GM18873 (cell line): ENCODE data around the gene CABLES2.

Experiments used
- ATAC-seq: cut with Tn5 transposase; IDR thresholded peaks from one replicate; pipeline ENCODE4 v1.9.1; 2021; ENCODE audit warnings: mild to moderate bottlenecking, moderate library complexity, moderate number of reproducible peaks; ENCODE audit not compliant: unreplicated experiment, low FRiP score

Gene CABLES2, protein sequence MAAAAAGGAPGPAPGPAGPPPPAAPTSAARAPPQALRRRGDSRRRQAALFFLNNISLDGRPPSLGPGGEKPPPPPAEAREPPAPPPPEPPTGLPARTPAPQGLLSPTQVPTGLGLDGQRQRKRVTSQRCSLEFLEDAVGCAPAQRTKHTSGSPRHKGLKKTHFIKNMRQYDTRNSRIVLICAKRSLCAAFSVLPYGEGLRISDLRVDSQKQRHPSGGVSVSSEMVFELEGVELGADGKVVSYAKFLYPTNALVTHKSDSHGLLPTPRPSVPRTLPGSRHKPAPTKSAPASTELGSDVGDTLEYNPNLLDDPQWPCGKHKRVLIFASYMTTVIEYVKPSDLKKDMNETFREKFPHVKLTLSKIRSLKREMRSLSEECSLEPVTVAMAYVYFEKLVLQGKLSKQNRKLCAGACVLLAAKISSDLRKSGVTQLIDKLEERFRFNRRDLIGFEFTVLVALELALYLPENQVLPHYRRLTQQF

DNA sequence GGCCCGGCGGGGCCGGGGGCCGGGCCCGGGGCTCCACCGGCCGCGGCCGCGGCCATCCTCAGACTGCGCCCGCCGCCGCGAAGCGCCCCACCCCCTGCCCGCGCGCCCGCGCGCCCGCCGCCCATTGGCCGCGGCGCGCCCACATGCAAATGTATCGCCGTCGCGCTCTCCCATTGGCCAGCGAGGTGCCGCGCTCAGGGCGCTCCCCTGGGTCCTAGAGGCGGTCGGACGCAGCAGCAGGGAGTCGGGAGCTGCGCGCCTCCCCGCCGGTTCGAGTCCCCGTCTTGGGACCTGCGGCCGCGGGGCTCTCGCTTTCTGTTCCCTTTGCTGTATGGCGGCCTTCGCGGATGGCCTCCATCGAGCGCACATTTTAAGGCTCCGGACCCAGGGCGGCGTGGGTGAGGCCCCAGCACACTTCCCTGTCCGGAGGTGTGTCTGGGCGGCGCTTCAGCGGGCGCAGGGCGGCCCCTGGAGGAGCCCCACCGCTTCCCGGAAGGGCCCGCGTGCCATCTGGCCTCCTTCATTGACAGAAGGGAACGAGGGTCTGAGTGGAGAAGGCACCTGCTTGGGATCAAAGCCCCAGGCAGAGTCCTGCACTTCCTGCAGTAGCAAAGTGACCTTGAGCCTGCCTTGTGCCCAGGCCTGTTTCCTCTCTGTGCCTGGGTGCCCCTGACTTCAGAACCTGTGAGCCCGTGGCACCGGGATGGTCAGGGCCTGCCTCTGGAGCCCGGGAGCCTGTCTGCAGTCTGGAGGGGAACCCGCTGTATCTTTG is at the start of gene CABLES2:
CABLES2 (minus strand) TSS at position 65 of the 772 bp plus-strand sequence; CDS start at position 56, 9 bp downstream.
- peak; percentile 64 for ATAC-seq

DNA sequence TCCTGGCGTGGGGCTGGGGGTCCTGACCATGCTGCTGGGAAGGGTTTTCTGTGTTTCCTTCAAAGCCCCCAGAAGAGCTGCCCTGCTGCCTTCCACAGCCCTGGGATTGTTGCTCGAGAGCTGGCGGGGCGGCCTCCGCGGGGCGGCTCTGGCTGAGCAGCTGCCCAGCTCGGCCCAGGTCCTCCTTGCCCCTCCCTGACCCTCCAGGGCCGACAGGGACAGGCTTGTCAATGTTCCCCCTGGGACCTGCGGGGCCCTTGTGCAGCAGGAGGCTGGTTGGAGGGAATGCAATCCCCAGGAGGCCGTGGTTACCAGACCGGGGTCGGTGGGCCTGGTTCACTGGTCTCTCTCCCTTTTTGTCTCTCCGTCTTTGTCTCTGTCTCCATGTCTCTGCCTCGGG is 48.8 kb upstream of the CABLES2 start:
- ATAC-seq, result no peak

DNA sequence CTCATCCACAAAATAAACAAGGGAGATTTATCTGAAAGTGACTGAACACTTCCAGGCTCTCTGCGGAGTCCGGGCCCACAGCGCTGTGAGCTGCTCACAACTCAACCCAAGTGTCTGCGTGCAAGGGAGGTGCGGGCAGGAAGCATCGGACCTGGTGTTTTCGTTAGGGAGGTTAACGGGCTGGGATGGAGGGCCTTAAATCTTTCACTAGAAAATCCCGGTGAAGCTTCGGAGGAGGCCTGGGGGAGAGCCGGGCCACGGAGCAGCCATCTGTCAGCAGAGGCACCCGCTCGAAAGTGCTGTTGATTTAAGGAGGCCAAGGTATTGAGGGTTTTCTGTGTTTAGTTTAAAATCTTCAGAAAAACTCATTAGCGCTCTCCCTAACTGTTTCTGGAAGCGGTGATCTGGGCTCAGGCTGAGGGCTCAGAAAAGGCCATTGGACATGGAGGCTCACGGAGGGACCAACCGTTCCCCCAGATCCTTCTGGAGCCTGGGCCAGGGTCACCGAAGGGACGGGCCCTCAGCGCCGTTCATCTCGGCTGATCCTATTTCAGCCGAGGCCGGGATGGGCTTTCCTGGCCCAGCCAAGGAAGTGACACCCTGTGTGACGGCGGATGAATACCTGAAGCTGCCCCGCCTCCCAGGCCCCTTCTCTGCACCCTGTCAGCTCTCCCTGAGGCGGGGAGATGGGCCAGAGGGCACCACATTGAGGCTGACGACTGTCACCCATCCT is 48.0 kb upstream of the CABLES2 start:
- no peak for ATAC-seq

DNA sequence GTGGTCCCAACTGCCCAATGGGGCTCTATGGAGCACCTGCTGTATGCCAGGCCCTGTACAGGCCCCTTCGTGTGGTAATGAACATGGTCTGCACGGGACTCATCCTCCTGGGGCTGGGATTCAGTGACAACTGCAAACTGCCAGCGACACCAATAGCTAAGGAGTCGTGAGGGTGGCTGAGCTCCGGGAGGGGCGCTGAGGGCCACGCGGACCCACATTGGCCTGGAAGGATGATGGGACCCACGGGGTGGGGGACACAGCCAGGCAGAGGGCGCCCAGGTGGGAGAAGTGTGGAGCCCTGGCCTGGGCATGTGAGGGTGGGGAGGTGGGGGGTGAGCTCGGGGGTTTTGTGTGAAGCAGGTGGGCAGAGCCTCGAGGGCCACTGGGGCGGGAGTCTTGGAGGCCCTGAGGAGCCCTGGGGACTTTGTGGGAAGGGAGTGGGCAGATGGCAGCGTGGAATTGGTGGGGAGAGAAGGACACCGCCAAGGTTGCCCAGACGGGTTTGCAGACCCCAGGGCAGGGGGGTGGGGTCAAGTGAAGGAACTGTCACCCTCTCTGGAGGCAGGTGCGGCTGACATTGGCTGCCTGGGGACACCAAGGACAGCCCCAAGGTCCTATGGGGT is 46.2 kb upstream of the CABLES2 start:
- no peak for ATAC-seq

DNA sequence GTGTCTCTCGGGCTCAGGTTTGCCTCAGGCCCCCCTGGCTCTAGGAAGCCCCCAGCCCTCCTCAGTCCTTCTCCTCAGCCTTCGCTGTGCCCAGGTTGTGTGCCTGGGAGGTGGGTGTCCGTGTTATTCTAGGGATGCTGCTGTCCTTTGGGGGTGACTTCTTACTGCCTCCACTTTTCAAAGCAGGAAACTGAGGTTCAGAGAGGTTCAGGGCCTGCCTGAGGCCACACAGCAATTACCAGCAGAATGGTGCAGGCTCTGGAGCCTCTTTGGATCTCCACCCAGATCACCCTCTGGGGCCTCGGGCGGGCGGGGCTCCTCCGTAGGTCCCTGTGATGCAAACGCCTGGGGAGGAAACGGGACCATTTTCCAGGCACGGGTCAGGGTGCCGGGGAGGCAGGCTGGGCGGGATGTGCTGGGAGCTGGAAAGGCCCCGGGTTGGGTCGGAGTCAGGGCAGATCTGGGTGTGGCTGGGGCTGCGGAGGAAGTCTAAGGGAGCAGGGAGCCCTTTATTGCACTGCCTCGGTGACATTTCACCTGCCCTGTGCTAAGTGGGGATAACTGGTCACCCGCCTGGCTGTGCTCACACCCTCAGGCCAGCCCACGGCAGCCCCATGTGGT is 45.5 kb upstream of the CABLES2 start:
- no peak for ATAC-seq

DNA sequence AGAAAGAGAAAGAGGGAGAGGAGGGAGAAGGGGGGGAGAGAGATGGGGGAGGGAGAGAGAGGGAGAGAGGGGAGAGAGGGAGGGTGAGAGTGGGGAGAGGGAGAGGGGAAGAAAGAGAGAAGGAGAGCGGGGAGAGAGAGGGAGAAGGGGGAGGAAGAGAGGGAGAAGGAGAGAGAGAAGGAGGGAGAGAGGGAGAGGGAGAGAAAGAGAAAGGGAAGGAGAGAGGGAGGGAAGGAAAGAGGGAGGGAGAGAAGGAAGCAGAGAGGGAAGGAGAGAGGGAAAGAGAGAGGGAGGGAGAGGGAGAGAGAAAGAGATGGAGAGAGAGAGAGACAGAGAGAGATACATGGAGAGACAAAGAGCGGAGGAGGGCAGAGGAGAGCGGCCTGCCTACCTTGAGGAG is 44.9 kb upstream of the CABLES2 start:
- no peak for ATAC-seq

DNA sequence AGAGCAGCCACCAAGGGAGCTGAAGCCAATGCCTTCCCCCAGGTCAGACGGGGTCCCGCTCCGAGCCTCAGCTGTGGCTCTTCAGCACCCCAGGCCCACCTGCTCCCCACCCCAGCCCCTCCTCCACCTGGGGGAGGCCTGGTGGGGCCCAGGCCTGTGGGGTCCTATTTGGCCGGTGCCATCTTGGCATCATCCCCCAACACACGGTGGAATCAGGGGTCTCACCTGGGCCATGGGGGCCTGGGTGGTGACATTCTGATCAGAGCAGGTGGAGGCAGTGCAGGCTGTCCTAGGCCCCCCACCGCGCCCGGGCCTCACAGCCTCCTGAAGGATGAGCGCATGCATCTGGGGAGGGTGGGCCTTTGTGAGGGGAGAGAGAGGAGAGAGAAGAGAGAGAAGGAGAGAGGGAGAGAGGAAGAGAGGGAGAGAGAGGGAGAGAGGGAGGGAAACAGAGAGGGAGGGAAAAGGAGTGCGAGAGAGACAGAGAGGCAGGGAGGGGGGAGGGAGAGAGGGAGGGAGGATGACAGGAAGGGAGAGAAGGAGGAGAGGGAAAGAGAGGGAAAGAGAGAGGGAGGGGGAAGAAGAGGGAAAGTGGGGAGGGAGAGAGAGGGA is 44.2 kb upstream of the CABLES2 start:
- ATAC-seq, result no peak

DNA sequence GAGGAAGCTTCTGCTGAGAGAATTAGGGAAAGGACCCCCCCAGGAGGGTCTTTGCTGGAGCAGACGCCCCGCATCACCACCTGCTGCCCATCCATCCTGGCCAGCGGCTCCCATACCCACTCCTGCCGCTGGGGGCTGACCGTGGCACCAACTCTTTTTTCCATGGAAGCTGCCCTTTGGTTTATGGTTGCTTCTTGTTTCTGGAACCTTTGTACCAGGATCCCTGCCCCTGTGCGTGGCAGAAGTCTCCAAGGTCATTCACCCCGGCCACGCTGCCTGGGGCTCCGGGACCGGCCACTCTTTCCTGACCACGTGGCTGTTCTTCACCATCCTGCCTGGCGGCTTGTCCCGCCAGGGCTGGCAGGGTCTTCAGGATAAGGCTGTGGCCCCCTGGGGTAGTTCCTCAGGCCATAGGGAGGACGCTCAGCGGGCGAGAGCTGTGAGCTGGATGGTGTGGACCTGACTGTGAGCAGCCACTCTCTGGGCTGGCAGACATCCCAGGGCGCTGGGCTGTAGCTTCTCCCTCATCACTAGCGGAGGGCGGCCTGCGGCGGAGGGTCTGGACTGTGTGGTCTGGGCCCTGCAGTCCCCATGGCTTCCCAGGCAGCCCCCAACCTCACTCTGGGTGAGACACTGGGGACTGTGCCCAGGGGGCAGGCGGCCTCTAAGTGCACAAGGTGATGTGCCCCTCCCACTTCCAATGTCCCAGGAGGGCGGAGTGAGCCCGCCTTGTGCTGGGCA is 43.0 kb upstream of the CABLES2 start:
- ATAC-seq, result no peak

DNA sequence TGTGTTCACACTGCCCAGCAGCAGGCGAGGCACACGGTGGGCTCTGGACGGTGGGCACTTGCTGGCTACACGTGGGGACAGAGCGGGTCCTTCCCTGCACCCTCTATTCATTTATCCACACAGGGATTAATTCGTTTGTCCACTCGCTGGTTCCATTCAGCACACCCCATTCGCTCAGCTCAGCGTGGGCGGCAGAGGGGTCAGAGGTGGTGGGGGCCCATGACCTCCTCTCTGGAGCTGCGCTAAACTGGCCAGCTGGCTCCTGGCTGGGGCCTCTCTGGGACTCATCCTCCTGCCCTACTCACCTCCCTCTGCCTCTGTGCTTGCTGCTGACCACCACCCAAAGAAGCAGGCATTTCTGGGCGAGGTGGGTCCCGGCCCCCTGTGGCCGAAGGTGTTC is 41.7 kb upstream of the CABLES2 start:
- ATAC-seq, result no peak

DNA sequence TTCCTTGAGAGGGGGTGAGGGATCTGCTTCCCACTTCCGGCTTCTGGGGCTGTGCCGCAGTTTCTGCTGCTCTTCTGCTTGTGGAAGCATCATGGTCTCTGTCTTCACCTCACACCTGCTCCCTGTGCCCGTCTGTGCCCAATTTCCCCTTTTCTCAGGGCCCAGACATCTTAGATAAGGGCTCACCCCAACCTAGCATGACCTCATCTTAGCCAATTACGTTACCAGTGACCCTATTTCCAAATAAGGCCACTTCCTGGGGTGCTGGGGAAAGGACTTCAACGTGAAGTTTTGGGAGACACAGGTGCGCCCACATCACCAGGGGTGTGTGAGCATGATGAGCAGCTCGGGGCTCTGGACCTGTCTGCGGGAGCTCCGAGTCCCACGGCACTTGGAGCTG is 41.0 kb upstream of the CABLES2 start:
- ATAC-seq, result no peak

DNA sequence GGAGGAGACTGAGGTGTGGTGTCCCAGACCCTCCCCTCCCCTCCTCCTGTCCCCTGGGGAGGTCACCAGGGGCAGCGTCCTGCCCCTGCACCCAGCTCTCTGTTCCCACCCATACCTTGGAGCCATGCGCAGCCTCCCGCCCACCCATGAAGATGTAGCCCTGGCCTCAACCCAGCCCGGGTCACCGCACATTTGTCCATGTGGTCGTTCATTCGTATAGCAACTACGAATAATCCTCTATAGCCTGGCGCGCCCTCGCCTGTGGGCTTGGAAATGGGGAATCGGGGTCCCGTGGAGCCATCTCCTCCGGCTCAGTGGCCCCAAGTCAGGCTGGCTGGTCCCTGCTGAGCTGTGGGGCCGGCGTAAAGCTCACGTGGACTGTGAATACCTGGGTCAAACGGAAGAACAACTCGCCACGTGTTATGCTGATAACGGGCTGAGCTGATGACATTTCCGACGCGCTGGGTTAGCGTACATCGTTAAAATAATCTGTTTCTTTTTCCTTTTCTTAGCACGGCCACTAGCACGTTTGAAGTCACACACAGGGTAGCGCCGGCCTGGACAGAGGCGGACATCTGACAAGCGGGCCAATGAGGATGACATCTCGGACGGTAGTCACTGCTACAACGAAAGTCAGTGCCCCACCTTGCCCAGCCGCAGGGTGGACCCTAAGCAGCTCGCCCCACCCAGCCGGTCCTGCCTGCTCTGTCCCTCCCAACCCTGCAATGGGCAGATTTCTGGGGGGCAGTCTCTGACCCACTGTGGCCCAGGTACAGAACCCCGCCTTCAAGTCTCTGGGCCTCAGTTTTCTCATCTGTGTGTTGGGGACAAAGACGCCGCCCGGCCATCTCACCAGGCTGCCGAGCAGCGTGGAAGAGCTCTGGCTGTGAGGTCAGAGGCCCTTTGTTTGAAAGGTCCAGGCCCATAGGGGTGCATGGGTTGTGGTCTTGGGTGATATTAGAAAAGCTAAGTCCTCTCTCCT is 40.1 kb upstream of the CABLES2 start:
- no peak for ATAC-seq

DNA sequence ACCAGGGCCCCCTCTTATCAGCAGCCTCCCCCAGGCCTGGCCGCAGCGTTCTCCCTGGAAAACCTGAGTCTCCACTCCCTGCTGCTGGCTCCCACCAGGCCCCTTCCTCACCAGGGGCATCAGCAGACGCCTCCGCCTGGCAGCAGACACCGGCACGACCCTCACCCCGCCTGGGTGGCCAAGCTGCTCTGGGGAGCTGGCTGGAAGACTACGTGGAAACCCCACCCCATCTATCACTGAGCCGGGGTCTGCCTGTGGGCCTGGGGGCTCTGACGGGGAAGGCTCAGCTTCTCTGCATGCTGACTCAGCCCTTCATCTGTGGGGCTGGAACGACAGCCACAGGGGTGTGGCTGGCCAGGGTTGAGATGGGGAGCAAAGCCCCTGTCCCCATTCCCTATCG is 39.4 kb upstream of the CABLES2 start:
- no peak for ATAC-seq

DNA sequence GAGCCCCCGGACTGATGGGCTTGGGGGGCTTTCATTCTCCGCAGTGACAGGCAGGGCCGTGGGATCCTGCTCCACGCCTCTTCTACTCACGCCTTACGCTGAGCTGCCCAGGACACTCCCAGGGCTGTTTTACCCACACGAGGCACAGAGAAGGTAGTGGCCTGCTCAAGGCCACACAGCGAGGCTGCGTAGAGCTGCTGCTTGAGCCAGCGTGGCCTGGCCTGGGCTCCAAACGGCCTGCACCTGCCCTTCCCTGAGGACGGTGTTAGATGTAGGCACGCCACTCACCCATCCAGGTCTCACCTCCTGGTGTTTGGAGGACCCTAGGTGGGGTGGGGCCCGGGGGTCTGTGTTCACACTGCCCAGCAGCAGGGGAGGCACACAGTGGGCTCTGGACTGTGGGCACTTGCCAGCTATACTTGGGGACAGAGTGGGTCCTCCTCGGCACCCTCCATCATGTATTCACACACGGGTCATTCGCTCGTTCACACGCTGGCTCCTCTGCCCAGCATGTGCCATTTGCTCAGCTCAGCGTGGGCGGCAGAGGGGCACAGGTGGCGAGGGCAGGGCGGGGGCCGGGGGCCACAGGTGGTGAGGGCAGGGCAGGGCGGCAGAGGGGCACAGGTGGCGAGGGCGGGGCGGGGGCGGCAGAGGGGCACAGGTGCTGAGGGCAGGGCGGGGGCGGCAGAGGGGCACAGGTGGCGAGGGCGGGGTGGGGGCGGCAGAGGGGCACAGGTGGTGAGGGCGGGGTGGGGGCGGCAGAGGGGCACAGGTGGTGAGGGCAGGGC is 38.7 kb upstream of the CABLES2 start:
- ATAC-seq, result no peak

DNA sequence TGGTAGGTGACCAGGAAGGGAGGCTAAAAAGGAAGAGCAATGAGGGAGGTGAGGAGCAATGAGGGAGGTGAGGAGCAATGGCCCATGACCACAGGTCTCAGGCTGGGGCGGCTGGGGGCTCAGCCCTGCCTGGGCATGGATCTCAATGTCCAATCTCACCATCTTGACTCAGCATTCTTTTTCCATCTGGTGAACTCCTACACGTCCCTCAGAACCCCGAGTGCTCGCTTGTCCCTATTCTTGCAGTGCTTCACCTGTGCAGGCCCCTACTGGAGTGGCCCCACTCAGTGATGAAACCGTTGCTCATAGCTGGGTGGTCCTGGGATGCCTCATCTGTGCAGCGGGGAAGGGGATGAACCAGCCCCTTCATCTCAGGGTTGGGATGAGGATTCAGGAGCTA is 37.2 kb upstream of the CABLES2 start:
- no peak for ATAC-seq

DNA sequence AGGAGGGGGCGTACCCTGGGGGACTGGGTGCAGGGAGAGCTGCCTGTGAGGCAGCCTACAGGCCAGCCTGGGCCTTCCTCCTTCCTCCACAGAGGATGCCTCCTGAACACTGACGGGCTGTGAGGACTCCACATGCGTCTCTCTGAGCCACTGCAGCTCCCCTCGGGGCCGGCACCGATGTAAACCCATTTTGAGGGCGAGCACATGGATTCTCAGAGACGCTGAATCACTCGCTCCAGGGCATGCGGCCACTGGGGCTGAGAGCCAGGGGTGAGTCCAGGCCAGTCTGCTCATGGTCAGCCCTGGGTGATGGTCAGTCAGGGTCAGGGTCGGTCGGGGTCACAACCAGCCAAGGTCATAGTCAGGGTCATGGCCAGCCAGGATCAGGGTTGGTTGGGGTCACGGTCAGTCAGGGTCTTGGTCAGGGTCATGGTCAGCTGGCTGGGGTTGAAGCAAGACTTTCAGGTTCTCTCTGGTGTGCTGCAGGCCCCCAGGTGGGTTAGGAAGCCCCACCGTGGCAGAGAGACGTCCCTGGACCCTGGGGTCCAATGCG is 35.0 kb upstream of the CABLES2 start:
- no peak for ATAC-seq

DNA sequence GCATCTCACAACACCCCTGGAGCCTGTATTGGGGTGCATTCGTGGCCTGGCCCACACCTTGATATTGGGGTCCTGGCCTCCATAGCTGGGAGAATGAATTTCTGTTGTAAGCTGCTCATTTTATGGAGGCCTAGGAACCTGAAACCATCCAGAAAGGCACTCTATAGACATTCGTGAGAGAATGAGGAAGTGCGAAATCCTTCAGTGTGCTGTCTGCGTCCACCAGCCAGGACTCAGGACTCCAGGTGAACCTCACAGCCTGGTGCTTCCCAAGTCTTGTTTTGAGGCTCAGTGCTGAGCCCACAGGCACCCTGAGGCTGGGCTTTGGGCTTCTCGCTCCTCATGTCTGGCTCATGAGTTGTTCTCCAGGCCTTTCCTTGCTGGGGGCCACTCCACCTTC is 32.1 kb upstream of the CABLES2 start:
- no peak for ATAC-seq

DNA sequence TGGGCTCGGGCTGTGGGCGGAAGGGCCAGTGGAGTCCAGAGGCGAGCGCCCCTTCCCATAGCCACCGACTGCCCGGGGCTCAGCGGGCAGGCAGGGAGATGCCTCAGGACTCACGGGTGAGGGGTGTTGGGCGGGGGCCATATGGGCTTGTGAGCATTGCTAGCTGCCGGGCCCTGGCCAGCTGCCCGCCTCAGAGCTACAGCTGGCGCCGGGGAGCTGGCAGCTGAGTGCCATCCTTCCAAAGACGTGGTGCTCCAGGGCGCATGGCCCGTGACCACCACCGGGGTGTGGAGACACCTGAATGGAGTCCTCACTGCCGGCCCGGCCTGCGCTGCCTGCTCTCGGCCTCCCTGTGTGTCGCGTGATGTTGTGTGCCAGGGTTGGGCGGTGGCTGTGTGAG is 30.8 kb upstream of the CABLES2 start:
- no peak for ATAC-seq
